GM12801 (cell line): ENCODE results near the gene ABLIM1.

Experiments used
- TF ChIP-seq, protein P1 (sequence below): IDR thresholded peaks from one replicate; pipeline ENCODE4 v1.5.1; 2011; ENCODE audit warnings: control low read depth; ENCODE audit not compliant: insufficient read length; ENCODE audit errors: extremely low read depth

The ABLIM1 gene

DNA sequence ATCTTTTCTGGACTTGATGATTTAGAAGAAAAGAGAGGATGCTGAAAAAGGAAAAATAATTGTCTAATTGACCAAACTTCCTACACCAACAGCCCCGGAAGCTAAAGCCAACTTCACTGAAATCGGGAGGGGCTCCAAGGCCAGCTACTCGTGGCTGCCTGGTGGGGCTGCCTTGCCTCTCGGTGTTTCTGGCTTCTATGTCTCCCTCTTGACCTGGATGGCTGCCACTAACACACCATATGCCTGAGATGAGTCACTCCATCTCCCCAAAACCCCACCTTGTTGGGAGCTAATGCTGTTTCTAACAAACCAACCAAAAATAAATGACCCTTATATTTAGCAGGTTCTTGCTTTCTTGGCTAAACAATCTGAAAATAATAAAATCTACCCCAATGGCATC is 166.1 kb downstream of the ABLIM1 start:
- TF ChIP-seq, protein P1, sequence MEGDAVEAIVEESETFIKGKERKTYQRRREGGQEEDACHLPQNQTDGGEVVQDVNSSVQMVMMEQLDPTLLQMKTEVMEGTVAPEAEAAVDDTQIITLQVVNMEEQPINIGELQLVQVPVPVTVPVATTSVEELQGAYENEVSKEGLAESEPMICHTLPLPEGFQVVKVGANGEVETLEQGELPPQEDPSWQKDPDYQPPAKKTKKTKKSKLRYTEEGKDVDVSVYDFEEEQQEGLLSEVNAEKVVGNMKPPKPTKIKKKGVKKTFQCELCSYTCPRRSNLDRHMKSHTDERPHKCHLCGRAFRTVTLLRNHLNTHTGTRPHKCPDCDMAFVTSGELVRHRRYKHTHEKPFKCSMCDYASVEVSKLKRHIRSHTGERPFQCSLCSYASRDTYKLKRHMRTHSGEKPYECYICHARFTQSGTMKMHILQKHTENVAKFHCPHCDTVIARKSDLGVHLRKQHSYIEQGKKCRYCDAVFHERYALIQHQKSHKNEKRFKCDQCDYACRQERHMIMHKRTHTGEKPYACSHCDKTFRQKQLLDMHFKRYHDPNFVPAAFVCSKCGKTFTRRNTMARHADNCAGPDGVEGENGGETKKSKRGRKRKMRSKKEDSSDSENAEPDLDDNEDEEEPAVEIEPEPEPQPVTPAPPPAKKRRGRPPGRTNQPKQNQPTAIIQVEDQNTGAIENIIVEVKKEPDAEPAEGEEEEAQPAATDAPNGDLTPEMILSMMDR: no peak

DNA sequence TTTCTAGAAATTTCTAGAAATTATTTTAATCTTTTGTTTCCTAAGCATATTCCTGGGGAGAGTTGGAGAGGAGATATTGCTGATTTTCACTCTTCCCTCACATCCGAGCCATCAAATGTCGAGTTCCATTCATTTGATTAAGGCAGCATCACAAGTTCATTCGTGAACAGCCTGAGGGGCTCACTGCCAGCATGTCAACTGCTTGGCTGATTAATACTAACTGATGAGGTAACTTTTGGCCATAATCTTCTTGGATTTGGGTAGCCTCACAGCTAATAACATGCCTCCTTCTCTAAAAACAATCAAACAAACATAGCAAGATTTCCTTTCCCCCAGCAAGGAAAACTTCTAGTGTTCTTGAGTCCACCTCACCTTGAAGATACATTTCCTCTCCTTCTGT is 166.7 kb downstream of the ABLIM1 start:
- TF ChIP-seq, protein P1: no peak

DNA sequence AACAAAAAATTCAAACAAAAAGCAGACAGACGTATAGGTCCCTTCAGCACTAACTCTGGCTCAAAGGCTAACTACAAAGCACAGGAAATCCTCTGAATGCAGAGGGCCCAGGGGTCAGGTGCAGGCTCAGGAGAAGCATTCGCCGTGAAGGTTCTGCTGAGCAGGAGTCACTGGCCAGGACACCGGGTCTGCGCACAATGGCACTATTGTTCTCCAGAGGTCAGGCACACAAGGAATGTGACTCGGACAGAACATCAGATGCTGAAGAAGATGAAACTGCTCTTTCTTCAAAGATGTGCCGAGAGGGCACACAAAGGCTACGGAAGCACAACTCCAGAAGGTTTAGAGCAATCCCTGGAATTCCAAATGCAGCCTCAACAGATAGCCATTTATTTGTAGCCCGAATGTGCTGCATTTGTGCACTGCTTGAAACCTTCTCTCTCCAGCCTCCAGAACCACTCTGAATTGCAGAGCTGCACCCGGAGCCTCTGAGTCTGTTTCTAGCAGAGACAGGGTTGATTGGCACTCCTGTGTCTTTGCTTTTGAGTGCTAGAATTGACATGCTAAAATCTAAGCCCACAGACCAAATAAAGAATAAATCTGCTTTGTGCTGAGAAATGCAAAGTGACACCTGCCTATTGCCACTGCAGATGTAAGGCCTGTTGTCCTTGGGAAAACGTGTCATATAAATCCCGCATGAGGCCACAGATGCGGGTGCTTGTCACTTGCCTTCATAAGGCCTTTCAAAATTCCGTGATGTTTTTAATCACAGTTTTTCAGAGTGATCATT is 168.4 kb downstream of the ABLIM1 start:
- TF ChIP-seq, protein P1: no peak

DNA sequence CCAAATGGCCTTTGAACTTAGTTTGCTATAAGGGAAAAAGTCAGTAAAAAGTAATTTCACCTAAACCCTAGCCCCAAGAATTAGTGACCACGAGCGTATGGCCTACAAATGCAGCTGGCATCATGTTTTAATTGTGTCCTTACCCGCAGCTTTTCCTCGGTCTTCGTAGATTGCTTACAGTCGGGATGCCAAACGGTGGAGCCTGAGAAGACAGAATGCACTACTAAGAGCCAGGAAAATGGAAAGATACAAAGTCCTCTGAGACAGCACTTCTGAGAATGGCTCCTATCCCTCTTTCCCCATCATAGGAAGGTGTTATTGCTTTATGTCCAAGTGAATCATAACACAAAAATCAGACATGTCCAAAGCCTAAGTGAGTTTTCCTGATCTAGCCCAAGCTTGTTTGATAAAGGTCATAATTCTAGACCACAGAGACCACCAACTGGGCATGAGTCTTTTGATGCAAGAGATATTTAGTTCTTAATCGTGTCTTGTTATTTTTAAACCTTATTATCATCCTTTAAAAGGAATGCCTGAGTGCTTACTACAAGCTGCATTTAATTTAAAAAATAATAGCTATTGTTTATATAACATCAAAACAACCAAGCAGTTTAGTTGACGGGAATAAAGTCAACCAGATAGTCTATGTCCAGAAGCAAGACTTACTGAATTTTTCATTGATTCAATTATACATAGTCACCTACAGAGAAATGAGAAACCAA is 170.1 kb downstream of the ABLIM1 start:
- TF ChIP-seq, protein P1: no peak

DNA sequence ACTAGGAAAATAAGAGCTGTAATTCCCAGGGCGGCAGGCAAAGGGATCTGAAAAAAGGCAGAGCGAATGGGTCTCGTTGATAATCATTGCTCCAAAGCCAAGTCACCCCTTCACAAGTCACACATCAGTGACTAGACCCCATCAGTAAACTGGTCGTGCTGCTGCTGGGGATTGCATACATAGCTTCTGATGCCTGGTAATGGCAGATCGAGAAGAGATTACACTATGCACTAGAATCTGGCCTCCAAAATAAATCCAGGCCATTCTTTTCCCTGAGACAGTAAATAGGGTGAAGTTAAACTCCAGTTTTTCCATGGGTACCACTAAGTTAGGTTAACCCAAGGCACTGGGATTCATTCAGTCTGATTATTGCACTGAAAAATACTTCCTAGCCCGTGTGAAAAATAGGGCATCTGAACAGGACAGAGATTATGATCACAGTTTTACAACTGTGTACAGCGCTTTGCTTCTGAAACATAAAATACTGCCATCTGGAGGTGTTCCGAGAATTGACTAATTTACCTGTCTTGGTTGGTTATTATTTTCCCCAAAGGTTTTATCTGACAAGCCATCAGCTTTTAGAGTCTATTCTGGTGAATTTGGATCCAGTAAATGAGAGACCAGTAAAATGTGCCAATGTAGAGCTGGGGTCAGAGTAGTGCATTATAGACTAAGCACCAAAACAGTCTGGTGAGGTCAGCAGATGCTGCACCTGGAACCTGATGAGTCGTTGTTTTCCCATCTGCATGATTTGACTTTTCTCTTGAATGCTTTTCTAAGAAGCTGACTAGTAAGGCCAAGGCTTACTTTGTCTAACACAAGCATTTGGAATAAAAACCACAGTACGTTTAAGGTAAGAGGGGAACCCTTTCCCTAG is 170.9 kb downstream of the ABLIM1 start:
- TF ChIP-seq, protein P1: no peak

DNA sequence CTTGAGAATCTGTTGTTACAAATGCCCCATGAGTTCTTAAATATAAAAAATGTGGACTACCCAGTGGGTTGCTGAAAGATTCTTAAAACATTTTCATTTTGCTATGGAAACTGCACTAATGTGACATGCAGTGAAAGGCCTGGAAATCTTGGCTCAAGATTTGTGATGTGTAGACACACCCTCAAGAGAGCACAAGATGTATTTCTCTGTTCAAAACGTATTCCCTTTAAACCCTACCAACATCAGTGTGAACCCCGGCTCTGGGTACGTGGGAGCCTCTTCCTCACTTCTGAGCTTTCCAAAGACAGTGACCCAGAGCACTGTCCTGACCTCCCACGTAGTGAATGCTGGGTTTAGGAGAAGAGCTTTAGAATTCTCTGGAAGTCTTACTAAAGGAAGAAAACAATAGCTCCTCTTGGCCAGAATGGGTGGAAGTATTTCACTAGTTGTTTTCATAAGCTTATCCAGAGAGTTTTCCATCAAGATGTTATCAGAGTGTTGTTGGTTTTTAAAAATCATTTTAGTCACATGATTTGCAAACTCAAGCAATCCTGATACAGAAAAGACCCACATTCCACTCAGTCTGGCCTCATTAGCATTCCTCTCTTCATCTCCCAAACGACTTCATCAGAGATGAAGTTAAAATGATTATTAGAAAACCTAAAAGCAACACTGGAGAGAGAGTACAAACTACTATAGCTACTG is 172.2 kb downstream of the ABLIM1 start:
- TF ChIP-seq, protein P1: no peak
